H9 (cell line): ENCODE data around the gene CASK. TPM values are rescaled to one million over a fixed set of nuclear protein-coding genes. Genes with fewer than 3 reads are reported as not detected.
A peak's percentile ranks its signal among the peaks of the same experiment; 100 is the strongest.

Experiments
- DNase-seq: peaks from one replicate; pipeline ENCODE4 v3.0.0-alpha.2; 2017
- H2AFZ ChIP-seq: one replicate; pipeline ENCODE4 v1.6.1; 2013; ENCODE audit warnings: mild to moderate bottlenecking, low read length, control low read depth, moderate library complexity
- H2AK5ac ChIP-seq: 2 replicates; pipeline ENCODE4 v1.6.1; 2013; ENCODE audit warnings: low read length, control low read depth, mixed read lengths; ENCODE audit not compliant: insufficient read length
- H2BK120ac ChIP-seq: one replicate; pipeline ENCODE4 v1.6.1; 2013; ENCODE audit warnings: low read depth, mild to moderate bottlenecking, low read length, control low read depth, inconsistent platforms; ENCODE audit not compliant: poor library complexity, severe bottlenecking
- H2BK12ac ChIP-seq: 2 replicates; pipeline ENCODE4 v1.6.1; 2013; ENCODE audit warnings: low read length, control low read depth, mixed read lengths, low read depth; ENCODE audit not compliant: insufficient read length
- H2BK15ac ChIP-seq: 2 replicates; pipeline ENCODE4 v1.6.1; 2013; ENCODE audit warnings: low read depth, low read length, control low read depth
- H2BK20ac ChIP-seq: one replicate; pipeline ENCODE4 v1.6.1; 2013; ENCODE audit warnings: low read depth, mild to moderate bottlenecking, low read length, control low read depth, inconsistent platforms; ENCODE audit not compliant: poor library complexity, severe bottlenecking
- H2BK5ac ChIP-seq: 2 replicates; pipeline ENCODE4 v1.6.1; 2013; ENCODE audit warnings: low read length, control low read depth, mixed read lengths; ENCODE audit not compliant: insufficient read length
- H3K14ac ChIP-seq: 2 replicates; pipeline ENCODE4 v1.6.1; 2013; ENCODE audit warnings: low read length, control low read depth; ENCODE audit not compliant: insufficient read depth
- H3K18ac ChIP-seq: 2 replicates; pipeline ENCODE4 v1.6.1; 2013; ENCODE audit warnings: low read depth, mild to moderate bottlenecking, mixed read lengths, low read length, control low read depth; ENCODE audit not compliant: insufficient read length
- H3K23ac ChIP-seq: 2 replicates; pipeline ENCODE4 v1.6.1; 2013; ENCODE audit warnings: low read length, control low read depth, mixed read lengths, low read depth; ENCODE audit not compliant: insufficient read length
- H3K23me2 ChIP-seq: 2 replicates; pipeline ENCODE4 v1.6.1; 2013; ENCODE audit warnings: low read depth, mild to moderate bottlenecking, mixed read lengths, low read length, control low read depth; ENCODE audit not compliant: insufficient read length, poor library complexity, severe bottlenecking
- H3K27ac ChIP-seq: 2 replicates; pipeline ENCODE4 v1.5.1; 2013; ENCODE audit warnings: low read length, control low read depth, mixed read lengths, low read depth; ENCODE audit not compliant: insufficient read length
- H3K27me3 ChIP-seq: 2 replicates; pipeline ENCODE4 v1.6.1; 2013; ENCODE audit warnings: low read length, control low read depth, inconsistent platforms; ENCODE audit not compliant: insufficient read depth
- H3K4ac ChIP-seq: 2 replicates; pipeline ENCODE4 v1.6.1; 2013; ENCODE audit warnings: low read depth, mild to moderate bottlenecking, control low read depth, inconsistent platforms, low read length, moderate library complexity
- H3K4me1 ChIP-seq: 2 replicates; pipeline ENCODE4 v1.6.1; 2013; ENCODE audit warnings: low read length, control low read depth, inconsistent platforms; ENCODE audit not compliant: insufficient read depth
- H3K4me2 ChIP-seq: 2 replicates; pipeline ENCODE4 v1.6.1; 2013; ENCODE audit warnings: low read length, control low read depth, mixed read lengths; ENCODE audit not compliant: insufficient read length, insufficient read depth
- H3K56ac ChIP-seq: 2 replicates; pipeline ENCODE4 v1.6.1; 2013; ENCODE audit warnings: low read depth, mild to moderate bottlenecking, mixed read lengths, low read length, control low read depth; ENCODE audit not compliant: insufficient read length
- H3K79me1 ChIP-seq: 2 replicates; pipeline ENCODE4 v1.6.1; 2013; ENCODE audit warnings: low read depth, mild to moderate bottlenecking, moderate library complexity, low read length, control low read depth, inconsistent platforms; ENCODE audit not compliant: insufficient read depth, poor library complexity, severe bottlenecking
- H3K79me2 ChIP-seq: 2 replicates; pipeline ENCODE4 v1.6.1; 2013; ENCODE audit warnings: low read length, control low read depth, inconsistent platforms; ENCODE audit not compliant: insufficient read depth
- H3K9ac ChIP-seq: 2 replicates; pipeline ENCODE4 v1.6.1; 2013; ENCODE audit warnings: low read length, control low read depth, mixed read lengths; ENCODE audit not compliant: insufficient read length; ENCODE audit errors: extremely low read depth
- H3K9me3 ChIP-seq: one replicate; pipeline ENCODE4 v1.6.1; 2013; ENCODE audit warnings: low read depth, low read length, inconsistent platforms; ENCODE audit not compliant: control insufficient read depth
- H3T11ph ChIP-seq: one replicate; pipeline ENCODE4 v1.6.1; 2013; ENCODE audit warnings: mild to moderate bottlenecking, low read length, control low read depth, inconsistent platforms
- H4K20me1 ChIP-seq: one replicate; pipeline ENCODE4 v1.6.1; 2013; ENCODE audit not compliant: control insufficient read depth, insufficient read length, insufficient read depth
- H4K5ac ChIP-seq: 2 replicates; pipeline ENCODE4 v1.6.1; 2013; ENCODE audit warnings: low read depth, mild to moderate bottlenecking, mixed read lengths, low read length, control low read depth; ENCODE audit not compliant: insufficient read length
- H4K8ac ChIP-seq: replicated peaks from 2 replicates; pipeline ENCODE4 v1.6.1; 2013; ENCODE audit warnings: low read length, control low read depth, mixed read lengths, low read depth; ENCODE audit not compliant: insufficient read length
- H4K91ac ChIP-seq: 2 replicates; pipeline ENCODE4 v1.6.1; 2013; ENCODE audit warnings: low read depth, mild to moderate bottlenecking, moderate library complexity, mixed read lengths, low read length, control low read depth; ENCODE audit not compliant: insufficient read length
- H3K27ac Mint-ChIP-seq, 3 experiments: 2 replicates in 2 of 3; 3 replicates in 1 of 3; pipeline ENCODE4 v1.8.0; 2020 to 2021; ENCODE audit warnings: mixed read lengths in 3 of 3, mild to moderate bottlenecking in 1 of 3, moderate library complexity in 1 of 3
- H3K27me3 Mint-ChIP-seq: 2 replicates; pipeline ENCODE4 v1.8.0; 2021; ENCODE audit warnings: low read depth, mild to moderate bottlenecking, moderate library complexity, mixed read lengths
- H3K36me3 Mint-ChIP-seq, 3 experiments: 2 replicates in 2 of 3; 3 replicates in 1 of 3; pipeline ENCODE4 v1.8.0; 2020 to 2021; ENCODE audit warnings: low read depth in 3 of 3, mixed read lengths in 3 of 3; ENCODE audit not compliant: insufficient read depth in 1 of 3
- H3K4me1 Mint-ChIP-seq, 2 experiments: 2 replicates each; pipeline ENCODE4 v1.8.0; 2020; ENCODE audit warnings: mixed read lengths in 2 of 2
- H3K4me3 Mint-ChIP-seq, 2 experiments: 2 replicates in 1 of 2; 3 replicates in 1 of 2; pipeline ENCODE4 v1.8.0; 2020 to 2021; ENCODE audit warnings: mild to moderate bottlenecking in 2 of 2, mixed read lengths in 2 of 2, moderate library complexity in 1 of 2
- H3K9me3 Mint-ChIP-seq, 2 experiments: 2 replicates in 1 of 2; 3 replicates in 1 of 2; pipeline ENCODE4 v1.8.0; 2020; ENCODE audit warnings: mild to moderate bottlenecking in 2 of 2, mixed read lengths in 2 of 2, moderate library complexity in 1 of 2
- WGBS: extraction: QIAGEN DNeasy Blood & Tissue Kit; methylation state at CpG from one replicate; pipeline ENCODE4 v1.1.7; 2013; ENCODE audit warnings: missing lambda C conversion rate, low lambda C conversion rate, mixed read lengths; ENCODE audit not compliant: insufficient read length; ENCODE audit errors: extremely low coverage; 5-methylcytosine and 5-hydroxymethylcytosine counted together
- total RNA-seq: library from RNA; stranded (reverse); gene quantifications from 2 replicates; pipeline ENCODE4 v1.2.1, GENCODE V29; 2021
- TF ChIP-seq, protein P1 (sequence below): fragments of 200-600 bp; sonication (generic); conservative IDR thresholded peaks from 3 replicates; pipeline ENCODE4 v1.8.0; 2021; ENCODE audit warnings: antibody characterized with exemption, mild to moderate bottlenecking

The CASK gene
- total RNA-seq, 1 experiment from 2014 or later, result 44.1 TPM

DNA sequence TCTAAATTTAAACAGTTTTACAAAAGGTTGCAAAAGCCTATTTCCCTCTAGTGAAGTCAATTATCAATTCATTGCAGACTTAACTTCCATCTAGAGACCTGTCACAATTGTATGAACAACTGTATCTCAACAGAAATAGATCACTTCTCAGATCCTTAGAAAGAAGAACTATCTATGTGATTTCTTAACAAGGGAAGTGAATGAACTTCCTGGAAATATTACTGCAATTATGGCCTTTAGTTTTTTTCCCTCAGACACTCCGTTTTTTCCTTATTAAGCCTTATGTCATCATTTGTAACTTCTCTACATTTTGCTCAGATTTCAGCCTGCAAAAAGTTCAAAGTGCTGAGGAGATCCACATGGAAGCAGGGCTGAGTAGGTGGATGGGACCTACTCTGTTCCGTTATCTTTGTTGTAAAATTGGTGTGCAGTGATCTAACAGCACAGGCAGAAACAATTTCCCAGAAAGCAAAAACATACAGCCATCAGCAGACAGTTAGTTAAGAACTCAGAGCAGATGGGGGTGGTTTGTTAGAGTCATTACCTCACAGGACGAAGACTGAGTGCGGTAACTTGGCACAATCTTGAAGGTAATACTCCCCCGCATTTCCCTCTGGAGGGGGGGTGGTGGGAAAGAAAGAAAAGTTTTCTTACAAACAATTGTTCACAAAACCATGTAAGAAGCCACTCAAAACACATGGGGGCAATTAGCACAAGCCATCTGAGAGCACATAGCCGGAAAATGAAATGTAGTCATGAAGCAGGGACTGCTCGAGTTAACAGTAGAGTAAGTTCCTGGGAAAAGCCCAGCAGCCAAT, 363.9 kb downstream of the CASK start:
- H3K18ac ChIP-seq, result no peak overlapping the region

More for the DNA sequence above, 363.9 kb downstream of the CASK start:
- Histone ChIP-seq H2AK5ac (no peak overlapping the region), H3K79me1 (no peaks in the 10 kb centered on the region), H2AFZ (no peak overlapping the region), H4K20me1 (no peaks in the 10 kb centered on the region), H2BK120ac (no peak overlapping the region), H3K14ac (no peak overlapping the region), H3K9me3 (no peaks in the 10 kb centered on the region), H3K9ac (no peak overlapping the region), H2BK20ac (peak overlapping the region; percentile 60), H3K27ac (peak overlapping the region; percentile 2), H2BK12ac (no peak overlapping the region), H2BK15ac (no peak overlapping the region), H3K4me1 (no peaks in the 10 kb centered on the region), H4K91ac (no peak overlapping the region), H3K27me3 (no peaks in the 10 kb centered on the region), H2BK5ac (no peak overlapping the region), H3K4ac (no peak overlapping the region), H3K79me2 (no peaks in the 10 kb centered on the region), H4K5ac (no peak overlapping the region), H3K56ac (no peak overlapping the region), H4K8ac (no peak overlapping the region), H3T11ph (no peak overlapping the region), H3K23ac (no peak overlapping the region), H3K4me2 (no peak overlapping the region), H3K23me2 (no peaks in the 10 kb centered on the region)
- H3K4me3 Mint-ChIP-seq, result no peak overlapping the region
- peaks cover 30 to 39% of the 10 kb centered on the region in 2 experiments for H3K9me3 Mint-ChIP-seq
- peaks cover 0 to 9% of the 10 kb centered on the region in 2 experiments; a peak in 1 of 4 replicates for H3K4me1 Mint-ChIP-seq
- H3K27ac Mint-ChIP-seq, result peak overlapping the region in 1 of 3 experiments; percentile 50; a peak in 1 of 7 replicates
- peaks cover 0 to 8% (median 6%) of the 10 kb centered on the region in 3 experiments; a peak in 4 of 7 replicates for H3K36me3 Mint-ChIP-seq
- TF ChIP-seq, protein P1, sequence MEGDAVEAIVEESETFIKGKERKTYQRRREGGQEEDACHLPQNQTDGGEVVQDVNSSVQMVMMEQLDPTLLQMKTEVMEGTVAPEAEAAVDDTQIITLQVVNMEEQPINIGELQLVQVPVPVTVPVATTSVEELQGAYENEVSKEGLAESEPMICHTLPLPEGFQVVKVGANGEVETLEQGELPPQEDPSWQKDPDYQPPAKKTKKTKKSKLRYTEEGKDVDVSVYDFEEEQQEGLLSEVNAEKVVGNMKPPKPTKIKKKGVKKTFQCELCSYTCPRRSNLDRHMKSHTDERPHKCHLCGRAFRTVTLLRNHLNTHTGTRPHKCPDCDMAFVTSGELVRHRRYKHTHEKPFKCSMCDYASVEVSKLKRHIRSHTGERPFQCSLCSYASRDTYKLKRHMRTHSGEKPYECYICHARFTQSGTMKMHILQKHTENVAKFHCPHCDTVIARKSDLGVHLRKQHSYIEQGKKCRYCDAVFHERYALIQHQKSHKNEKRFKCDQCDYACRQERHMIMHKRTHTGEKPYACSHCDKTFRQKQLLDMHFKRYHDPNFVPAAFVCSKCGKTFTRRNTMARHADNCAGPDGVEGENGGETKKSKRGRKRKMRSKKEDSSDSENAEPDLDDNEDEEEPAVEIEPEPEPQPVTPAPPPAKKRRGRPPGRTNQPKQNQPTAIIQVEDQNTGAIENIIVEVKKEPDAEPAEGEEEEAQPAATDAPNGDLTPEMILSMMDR, result no peak
- no peaks in the 10 kb centered on the region for H3K27me3 Mint-ChIP-seq
- DNase-seq, result no peak
- whole genome bisulfite sequencing, result no CpG with 5 or more reads among the region's 7 CpGs
